ENCODE results near the gene HLA-DPA1.

- TF ChIP-seq EP300 (IDR thresholded peaks at IDR 0.05; ENCODE audit: borderline replicate concordance) (no peak), REST (IDR thresholded peaks at IDR 0.05; ENCODE audit: low read depth) (no peak), CEBPB (IDR thresholded peaks at IDR 0.05) (no peak), RAD21 (IDR thresholded peaks at IDR 0.05; ENCODE audit: low read depth) (no peak), TAF1 (IDR thresholded peaks at IDR 0.05; ENCODE audit: low read depth) (no peak), MAX (IDR thresholded peaks at IDR 0.05) (no peak), YY1 (IDR thresholded peaks at IDR 0.05; ENCODE audit: low read depth) (no peak), ZBTB7A (IDR thresholded peaks at IDR 0.05; ENCODE audit: low read depth) (no peak), TCF12 (IDR thresholded peaks at IDR 0.05; ENCODE audit: low read depth) (no peak)
These were observed 2.5 kb downstream of the HLA-DPA1 start for GRCh38 chr6:33070909-33071308.
